Erythroblast (primary cell): ENCODE results near the gene SOX12.

Experiments used
- GATA1 ChIP-seq: IDR thresholded peaks from 2 replicates; pipeline ENCODE4 v1.6.1; 2011; ENCODE audit warnings: low read depth, mild to moderate bottlenecking, control low read depth, low read length, moderate library complexity
- POLR2A ChIP-seq: IDR thresholded peaks from 2 replicates; pipeline ENCODE4 v1.6.1; 2011; ENCODE audit warnings: mild to moderate bottlenecking, low read length

DNA sequence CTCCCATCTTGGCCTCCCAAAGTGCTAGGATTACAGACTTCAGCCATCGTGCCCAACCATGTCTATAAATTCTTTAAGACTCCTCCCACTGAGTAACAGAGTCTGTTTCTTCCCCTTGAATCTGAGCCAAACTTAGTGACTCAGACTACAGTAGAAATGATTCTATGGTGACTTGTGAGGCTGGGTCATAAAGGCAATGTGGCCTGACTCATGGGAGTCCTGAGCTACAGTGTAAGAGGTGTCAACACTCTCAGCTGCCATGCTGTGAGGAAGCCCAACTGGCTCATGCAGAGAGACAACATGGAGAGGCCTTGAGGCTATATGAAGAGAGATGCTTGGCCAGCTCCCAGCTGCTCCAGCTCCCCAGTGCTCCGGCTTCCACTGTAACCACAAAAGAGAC, 16.3 kb downstream of the SOX12 start:
- TF ChIP-seq POLR2A = no peak
- no peak for TF ChIP-seq GATA1
